SK-N-SH treated with all-trans-retinoic acid at 6 μM for 48 hours (cell line): Measurements from ENCODE around the gene ZNF316.

ENCODE experiments used
- ATAC-seq: fragments of 200-7000 bp; cut with Tn5 transposase; 3 replicates; pipeline ENCODE4 v1.9.1; 2020; ENCODE audit warnings: mild to moderate bottlenecking, moderate library complexity
- ARNTL ChIP-seq: fragments of 450-650 bp; formaldehyde crosslinking; IDR thresholded peaks from 2 replicates; pipeline ENCODE4 v1.5.0; 2020; ENCODE audit warnings: low read depth, mild to moderate bottlenecking, moderate library complexity, borderline replicate concordance
- BACH2 ChIP-seq: fragments of 250-450 bp; sonication (Bioruptor Pico); IDR thresholded peaks from 2 replicates; pipeline ENCODE4 v1.9.0; 2021; ENCODE audit warnings: mild to moderate bottlenecking, borderline replicate concordance
- CREB5 ChIP-seq: fragments of 250-450 bp; sonication (Bioruptor Pico); IDR thresholded peaks from 2 replicates; pipeline ENCODE4 v1.5.1; 2020; ENCODE audit warnings: low read depth, mild to moderate bottlenecking, moderate library complexity
- CSDC2 ChIP-seq: fragments of 250-450 bp; sonication (Bioruptor Pico); IDR thresholded peaks from 2 replicates; pipeline ENCODE4 v1.5.0; 2020; ENCODE audit warnings: mild to moderate bottlenecking, moderate library complexity
- CSRNP3 ChIP-seq: fragments of 250-450 bp; sonication (Bioruptor Pico); IDR thresholded peaks from 2 replicates; pipeline ENCODE4 v1.5.1; 2021; ENCODE audit warnings: mild to moderate bottlenecking, moderate library complexity
- ESRRG ChIP-seq: fragments of 250-450 bp; sonication (Bioruptor Pico); IDR thresholded peaks from 2 replicates; pipeline ENCODE4 v1.6.1; 2021; ENCODE audit warnings: mild to moderate bottlenecking
- GLIS3 ChIP-seq: fragments of 250-450 bp; sonication (Bioruptor Pico); IDR thresholded peaks from 2 replicates; pipeline ENCODE4 v1.5.0; 2020; ENCODE audit warnings: mild to moderate bottlenecking, moderate library complexity
- OSR1 ChIP-seq: fragments of 250-450 bp; sonication (Bioruptor Pico); IDR thresholded peaks from 2 replicates; pipeline ENCODE4 v1.8.0; 2022; ENCODE audit warnings: moderate library complexity, mild to moderate bottlenecking, inconsistent platforms
- PATZ1 ChIP-seq: fragments of 250-450 bp; sonication (Bioruptor Pico); IDR thresholded peaks from 2 replicates; pipeline ENCODE4 v1.8.0; 2020; ENCODE audit warnings: mild to moderate bottlenecking, moderate library complexity, borderline replicate concordance
- POU6F1 ChIP-seq: fragments of 250-450 bp; sonication (Bioruptor Pico); IDR thresholded peaks from 2 replicates; pipeline ENCODE4 v1.8.0; 2021; ENCODE audit warnings: low read depth, mild to moderate bottlenecking, moderate library complexity, borderline replicate concordance
- PPARA ChIP-seq: fragments of 250-450 bp; sonication (Bioruptor Pico); IDR thresholded peaks from 2 replicates; pipeline ENCODE4 v1.5.0; 2020; ENCODE audit warnings: mild to moderate bottlenecking, borderline replicate concordance
- RARB ChIP-seq: fragments of 250-450 bp; sonication (Bioruptor Pico); IDR thresholded peaks from 2 replicates; pipeline ENCODE4 v1.8.0; 2021; ENCODE audit warnings: mild to moderate bottlenecking, moderate library complexity
- SNAI2 ChIP-seq: fragments of 250-450 bp; sonication (Bioruptor Pico); IDR thresholded peaks from 2 replicates; pipeline ENCODE4 v1.5.0; 2020; ENCODE audit warnings: mild to moderate bottlenecking, moderate library complexity
- TCF4 ChIP-seq: fragments of 250-450 bp; sonication (Bioruptor Pico); IDR thresholded peaks from 2 replicates; pipeline ENCODE4 v1.8.0; 2021; ENCODE audit warnings: mild to moderate bottlenecking, moderate library complexity, borderline replicate concordance
- TOX ChIP-seq: fragments of 250-450 bp; sonication (Bioruptor Pico); IDR thresholded peaks from 2 replicates; pipeline ENCODE4 v1.8.0; 2021; ENCODE audit warnings: mild to moderate bottlenecking, moderate library complexity, borderline replicate concordance
- TSHZ2 ChIP-seq: fragments of 250-450 bp; sonication (Bioruptor Pico); IDR thresholded peaks from 2 replicates; pipeline ENCODE4 v1.5.0; 2020; ENCODE audit warnings: mild to moderate bottlenecking, moderate library complexity
- ZFP30 ChIP-seq: fragments of 450-650 bp; formaldehyde crosslinking; IDR thresholded peaks from 2 replicates; pipeline ENCODE4 v1.5.0; 2022; ENCODE audit warnings: mild to moderate bottlenecking, moderate library complexity
- ZNF565 ChIP-seq: fragments of 450-650 bp; formaldehyde crosslinking; conservative IDR thresholded peaks from 2 replicates; pipeline ENCODE4 v1.5.0; 2020; ENCODE audit warnings: low read depth, mild to moderate bottlenecking, moderate library complexity
- ZNF70 ChIP-seq: fragments of 450-650 bp; formaldehyde crosslinking; IDR thresholded peaks from 2 replicates; pipeline ENCODE4 v1.5.0; 2020; ENCODE audit warnings: mild to moderate bottlenecking, moderate library complexity
- ZNF8 ChIP-seq: fragments of 450-650 bp; formaldehyde crosslinking; IDR thresholded peaks from 2 replicates; pipeline ENCODE4 v1.5.0; 2020; ENCODE audit warnings: mild to moderate bottlenecking, moderate library complexity

The ZNF316 gene

GRCh38 chr7:6600093-6600492 lies 37.0 kb upstream of the ZNF316 start:
- TF ChIP-seq BACH2 (CRISPR knock-in tag): no peak
- no peak for TF ChIP-seq PPARA
- no peak for TF ChIP-seq GLIS3 (CRISPR knock-in tag)
- TF ChIP-seq POU6F1: no peak
- TF ChIP-seq PATZ1 (CRISPR knock-in tag): no peak
- TF ChIP-seq ZFP30 (CRISPR knock-in tag): no peak
- no peak for TF ChIP-seq ZNF70
- TF ChIP-seq ARNTL (CRISPR knock-in tag): no peak
- TF ChIP-seq TOX (CRISPR knock-in tag): no peak
- TF ChIP-seq RARB (CRISPR knock-in tag): no peak
- no peak for TF ChIP-seq OSR1
- TF ChIP-seq SNAI2 (CRISPR knock-in tag): no peak
- TF ChIP-seq ZNF8 (CRISPR knock-in tag): no peak
- no peak for TF ChIP-seq ESRRG
- TF ChIP-seq TSHZ2 (CRISPR knock-in tag): no peak
- TF ChIP-seq ZNF565 (CRISPR knock-in tag): no peak
- no peak for TF ChIP-seq CREB5 (CRISPR knock-in tag)
- no peak for TF ChIP-seq CSDC2 (CRISPR knock-in tag)
- TF ChIP-seq TCF4 (CRISPR knock-in tag): no peak
- ATAC-seq: no peak

GRCh38 chr7:6604458-6604857 lies 32.7 kb upstream of the ZNF316 start:
- TF ChIP-seq TOX (CRISPR knock-in tag) (no peak), SNAI2 (CRISPR knock-in tag) (no peak), ZFP30 (CRISPR knock-in tag) (no peak), GLIS3 (CRISPR knock-in tag) (no peak), ZNF565 (CRISPR knock-in tag) (no peak), CSRNP3 (no peak), PPARA (no peak), POU6F1 (no peak), RARB (CRISPR knock-in tag) (no peak), ESRRG (no peak), ZNF70 (no peak)
- TF ChIP-seq, all 23 proteins: peak for 0
- no peak for ATAC-seq
